ENCODE results near the gene STAB2. TPM values are rescaled to one million over a fixed set of nuclear protein-coding genes. Genes with fewer than 3 reads are reported as not detected.
A peak's percentile ranks its signal among the peaks of the same experiment; 100 is the strongest.

STAB2 gene
- polyA plus RNA-seq, 3 donors: not detected

DNA sequence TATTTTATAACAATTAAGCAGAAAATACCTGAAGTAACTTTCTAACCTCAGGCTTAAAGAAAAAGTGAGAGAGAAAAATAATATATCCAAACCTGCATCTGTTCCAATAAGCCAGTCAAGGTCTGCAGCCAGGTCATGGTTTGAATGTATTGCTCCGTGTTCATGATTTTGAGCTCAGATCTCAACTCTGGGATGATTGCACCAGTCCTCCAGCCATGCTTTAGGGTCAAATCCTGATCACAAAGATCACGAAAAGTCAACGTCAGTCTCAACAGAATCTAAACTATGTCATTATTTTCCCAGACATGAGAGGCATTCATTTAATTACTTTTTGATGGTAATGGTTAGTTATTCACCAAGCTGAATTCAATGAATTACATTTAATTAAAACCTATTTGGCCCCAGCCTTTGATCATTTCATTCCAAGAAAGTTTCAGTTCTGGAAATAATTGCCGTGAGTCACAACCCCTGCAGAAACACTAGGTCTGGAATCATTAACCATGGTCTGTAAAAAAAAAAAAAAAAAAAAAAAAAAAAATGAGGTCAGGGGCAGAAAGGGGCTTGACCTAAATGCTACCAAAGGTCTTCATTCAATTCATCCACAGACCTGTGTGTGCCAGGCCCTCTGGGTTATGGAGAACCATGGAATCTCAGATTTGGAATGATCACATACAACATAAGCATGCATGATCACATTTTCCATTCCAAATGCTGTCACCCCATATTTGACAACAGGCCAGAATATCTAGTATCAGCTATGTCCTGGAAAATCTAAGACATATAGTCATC lies 198.4 kb downstream of the STAB2 start:
- H3K27ac Mint-ChIP-seq: no peak overlapping the region
- H3K4me3 Mint-ChIP-seq: no peak overlapping the region
- no peaks in the 10 kb centered on the region for H4K20me1 ChIP-seq (ENCODE audit: insufficient read depth, low read length)

DNA sequence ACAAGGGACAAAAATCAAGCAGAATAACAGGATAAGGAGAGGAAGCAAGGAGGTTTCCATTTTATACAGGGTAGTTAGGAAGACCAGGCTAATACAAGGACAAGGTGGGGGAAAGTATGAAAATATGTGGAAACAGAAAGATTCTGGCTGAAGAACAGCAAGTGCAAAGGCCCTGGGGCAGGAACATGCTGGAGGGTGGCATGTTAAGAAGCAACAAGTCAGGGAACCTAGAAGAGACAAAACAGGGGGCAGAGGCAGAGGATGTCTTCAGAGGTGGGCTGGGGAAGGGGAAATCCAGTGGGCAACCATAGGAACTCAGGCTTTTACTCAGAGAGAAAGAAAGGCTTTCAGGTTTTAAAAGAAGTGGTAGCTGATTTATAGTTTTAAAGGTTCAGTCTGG lies 199.1 kb downstream of the STAB2 start:
- H4K20me1 ChIP-seq (ENCODE audit: insufficient read depth, low read length): no peaks in the 10 kb centered on the region
- H3K4me1 Mint-ChIP-seq: no peaks in the 10 kb centered on the region
- no peak for DNase-seq
- H3K4me3 ChIP-seq (replicated peaks in 1 of 3; ENCODE audit: low read depth in 2 of 3, low read length in 3 of 3): no peak overlapping the region
- H3K9ac ChIP-seq (ENCODE audit: insufficient read depth, low read length, poor library complexity, severe bottlenecking): no peak overlapping the region
- peaks cover 0 to 1% (median 0%) of the 10 kb centered on the region in 3 donors for H3K27me3 Mint-ChIP-seq (ENCODE audit: low read depth in 3 of 3)
- H2AFZ ChIP-seq (ENCODE audit: insufficient read depth, low read depth, low read length, poor library complexity, severe bottlenecking): no peak overlapping the region
- H3K4me3 Mint-ChIP-seq: no peak overlapping the region
- H3K4me2 ChIP-seq (replicated peaks; ENCODE audit: extremely low read depth, low read length, poor library complexity, severe bottlenecking): no peak overlapping the region
- intact Hi-C loops (cut with micrococcal nuclease): no loop called here
- H3K27me3 ChIP-seq (ENCODE audit: control insufficient read depth in 2 of 2, insufficient read depth in 2 of 2, low read length in 2 of 2): no peaks in the 10 kb centered on the region
- peaks cover 26 to 51% of the 10 kb centered on the region in 2 donors for H3K36me3 Mint-ChIP-seq
- peaks cover 0 to 4% (median 0%) of the 10 kb centered on the region in 7 donors for H3K9me3 Mint-ChIP-seq
- H3K9me3 ChIP-seq (replicated peaks in 1 of 2; ENCODE audit: control insufficient read depth in 1 of 2, insufficient read depth in 1 of 2, low read length in 2 of 2): no peaks in the 10 kb centered on the region
- no peaks in the 10 kb centered on the region for H3K4me1 ChIP-seq (ENCODE audit: control insufficient read depth in 1 of 2, insufficient read depth in 2 of 2, low read length in 2 of 2)
- peaks cover 13 to 49% of the 10 kb centered on the region in 2 donors for H3K36me3 ChIP-seq (replicated peaks in 1 of 2; ENCODE audit: control insufficient read depth in 1 of 2, insufficient read depth in 2 of 2, low read length in 2 of 2)
- peak overlapping the region in 2 of 7 donors; percentile 1 to 11 for H3K27ac Mint-ChIP-seq
- no peak overlapping the region for H3K27ac ChIP-seq (ENCODE audit: low read depth in 1 of 2, low read length in 2 of 2)
- TF ChIP-seq, protein P1, sequence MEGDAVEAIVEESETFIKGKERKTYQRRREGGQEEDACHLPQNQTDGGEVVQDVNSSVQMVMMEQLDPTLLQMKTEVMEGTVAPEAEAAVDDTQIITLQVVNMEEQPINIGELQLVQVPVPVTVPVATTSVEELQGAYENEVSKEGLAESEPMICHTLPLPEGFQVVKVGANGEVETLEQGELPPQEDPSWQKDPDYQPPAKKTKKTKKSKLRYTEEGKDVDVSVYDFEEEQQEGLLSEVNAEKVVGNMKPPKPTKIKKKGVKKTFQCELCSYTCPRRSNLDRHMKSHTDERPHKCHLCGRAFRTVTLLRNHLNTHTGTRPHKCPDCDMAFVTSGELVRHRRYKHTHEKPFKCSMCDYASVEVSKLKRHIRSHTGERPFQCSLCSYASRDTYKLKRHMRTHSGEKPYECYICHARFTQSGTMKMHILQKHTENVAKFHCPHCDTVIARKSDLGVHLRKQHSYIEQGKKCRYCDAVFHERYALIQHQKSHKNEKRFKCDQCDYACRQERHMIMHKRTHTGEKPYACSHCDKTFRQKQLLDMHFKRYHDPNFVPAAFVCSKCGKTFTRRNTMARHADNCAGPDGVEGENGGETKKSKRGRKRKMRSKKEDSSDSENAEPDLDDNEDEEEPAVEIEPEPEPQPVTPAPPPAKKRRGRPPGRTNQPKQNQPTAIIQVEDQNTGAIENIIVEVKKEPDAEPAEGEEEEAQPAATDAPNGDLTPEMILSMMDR (IDR thresholded peaks at IDR 0.05): no peak
- H3K79me2 ChIP-seq (ENCODE audit: insufficient read depth, low read length): no peaks in the 10 kb centered on the region

More for the DNA sequence above, 198.4 kb downstream of the STAB2 start:
- intact Hi-C loops (cut with micrococcal nuclease): no loop called here
- peaks cover 0 to 4% (median 0%) of the 10 kb centered on the region in 7 donors for H3K9me3 Mint-ChIP-seq
- Histone ChIP-seq H3K4me2 (replicated peaks; ENCODE audit: extremely low read depth, low read length, poor library complexity, severe bottlenecking) (no peak overlapping the region), H2AFZ (ENCODE audit: insufficient read depth, low read depth, low read length, poor library complexity, severe bottlenecking) (no peak overlapping the region), H3K27ac (ENCODE audit: low read depth in 1 of 2, low read length in 2 of 2) (peak overlapping the region in 1 of 2 donors; percentile 20), H3K36me3 (replicated peaks in 1 of 2; ENCODE audit: control insufficient read depth in 1 of 2, insufficient read depth in 2 of 2, low read length in 2 of 2) (peaks cover 13 to 49% of the 10 kb centered on the region in 2 donors), H3K4me1 (ENCODE audit: control insufficient read depth in 1 of 2, insufficient read depth in 2 of 2, low read length in 2 of 2) (no peaks in the 10 kb centered on the region), H3K79me2 (ENCODE audit: insufficient read depth, low read length) (no peaks in the 10 kb centered on the region), H3K4me3 (replicated peaks in 1 of 3; ENCODE audit: low read depth in 2 of 3, low read length in 3 of 3) (no peak overlapping the region), H3K27me3 (ENCODE audit: control insufficient read depth in 2 of 2, insufficient read depth in 2 of 2, low read length in 2 of 2) (no peaks in the 10 kb centered on the region), H3K9ac (ENCODE audit: insufficient read depth, low read length, poor library complexity, severe bottlenecking) (no peak overlapping the region), H3K9me3 (replicated peaks in 1 of 2; ENCODE audit: control insufficient read depth in 1 of 2, insufficient read depth in 1 of 2, low read length in 2 of 2) (no peaks in the 10 kb centered on the region)
- H3K4me1 Mint-ChIP-seq: no peaks in the 10 kb centered on the region
- H3K27me3 Mint-ChIP-seq (ENCODE audit: low read depth in 3 of 3): peaks cover 0 to 1% (median 0%) of the 10 kb centered on the region in 3 donors
- no peak for DNase-seq
- H3K36me3 Mint-ChIP-seq: peaks cover 27 to 55% of the 10 kb centered on the region in 2 donors
- 100% methylated on average over 1 of the region's 4 CpGs for WGBS (ENCODE audit: insufficient coverage)
- TF ChIP-seq, protein P1 (IDR thresholded peaks at IDR 0.05): no peak

All from CD14-positive monocyte (primary cell).